ENCODE measurements around the gene MTAP.

MTAP gene

DNA sequence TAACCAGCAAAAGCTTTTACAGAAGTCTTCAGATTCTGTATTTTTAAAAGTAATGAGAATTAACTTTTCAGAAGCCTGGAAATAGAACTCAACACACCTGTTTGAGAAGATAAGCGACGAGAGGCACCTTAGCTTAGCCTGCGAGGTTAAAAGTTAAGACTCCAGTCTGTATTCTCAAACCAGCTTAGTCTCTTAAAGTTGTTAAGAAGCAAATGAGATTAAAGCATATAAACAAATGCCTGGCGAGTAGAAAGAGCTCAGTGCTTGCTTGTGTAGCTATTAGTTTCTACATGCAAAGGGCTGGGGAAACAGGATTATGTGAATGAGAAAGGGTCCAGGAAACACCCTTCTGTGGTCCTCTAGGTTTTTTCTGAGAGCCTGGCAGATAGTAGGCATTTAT lies 51.7 kb downstream of the MTAP start:
- TF ChIP-seq SIN3A (IDR thresholded peaks at IDR 0.05; ENCODE audit: borderline replicate concordance, insufficient read depth, low read length) (no peak), POLR2AphosphoS5 (IDR thresholded peaks at IDR 0.05; ENCODE audit: low read depth, low read length) (no peak), FOXP2 (optimal IDR thresholded peaks at IDR 0.05; ENCODE audit: borderline replicate concordance, extremely low read depth, extremely low read length, insufficient read depth) (no peak), TAF1 (IDR thresholded peaks at IDR 0.05; ENCODE audit: borderline replicate concordance, insufficient read depth, low read length) (no peak)
- TF ChIP-seq, protein P1, sequence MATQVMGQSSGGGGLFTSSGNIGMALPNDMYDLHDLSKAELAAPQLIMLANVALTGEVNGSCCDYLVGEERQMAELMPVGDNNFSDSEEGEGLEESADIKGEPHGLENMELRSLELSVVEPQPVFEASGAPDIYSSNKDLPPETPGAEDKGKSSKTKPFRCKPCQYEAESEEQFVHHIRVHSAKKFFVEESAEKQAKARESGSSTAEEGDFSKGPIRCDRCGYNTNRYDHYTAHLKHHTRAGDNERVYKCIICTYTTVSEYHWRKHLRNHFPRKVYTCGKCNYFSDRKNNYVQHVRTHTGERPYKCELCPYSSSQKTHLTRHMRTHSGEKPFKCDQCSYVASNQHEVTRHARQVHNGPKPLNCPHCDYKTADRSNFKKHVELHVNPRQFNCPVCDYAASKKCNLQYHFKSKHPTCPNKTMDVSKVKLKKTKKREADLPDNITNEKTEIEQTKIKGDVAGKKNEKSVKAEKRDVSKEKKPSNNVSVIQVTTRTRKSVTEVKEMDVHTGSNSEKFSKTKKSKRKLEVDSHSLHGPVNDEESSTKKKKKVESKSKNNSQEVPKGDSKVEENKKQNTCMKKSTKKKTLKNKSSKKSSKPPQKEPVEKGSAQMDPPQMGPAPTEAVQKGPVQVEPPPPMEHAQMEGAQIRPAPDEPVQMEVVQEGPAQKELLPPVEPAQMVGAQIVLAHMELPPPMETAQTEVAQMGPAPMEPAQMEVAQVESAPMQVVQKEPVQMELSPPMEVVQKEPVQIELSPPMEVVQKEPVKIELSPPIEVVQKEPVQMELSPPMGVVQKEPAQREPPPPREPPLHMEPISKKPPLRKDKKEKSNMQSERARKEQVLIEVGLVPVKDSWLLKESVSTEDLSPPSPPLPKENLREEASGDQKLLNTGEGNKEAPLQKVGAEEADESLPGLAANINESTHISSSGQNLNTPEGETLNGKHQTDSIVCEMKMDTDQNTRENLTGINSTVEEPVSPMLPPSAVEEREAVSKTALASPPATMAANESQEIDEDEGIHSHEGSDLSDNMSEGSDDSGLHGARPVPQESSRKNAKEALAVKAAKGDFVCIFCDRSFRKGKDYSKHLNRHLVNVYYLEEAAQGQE (IDR thresholded peaks at IDR 0.05; ENCODE audit: insufficient read depth in 1 of 2, low read depth in 2 of 2, low read length in 2 of 2), result no peak

GRCh38 chr9:21854594-21854993 lies 52.2 kb downstream of the MTAP start:
- TF ChIP-seq, protein P1 (IDR thresholded peaks at IDR 0.05; ENCODE audit: insufficient read depth in 1 of 2, low read depth in 2 of 2, low read length in 2 of 2), result no peak

DNA sequence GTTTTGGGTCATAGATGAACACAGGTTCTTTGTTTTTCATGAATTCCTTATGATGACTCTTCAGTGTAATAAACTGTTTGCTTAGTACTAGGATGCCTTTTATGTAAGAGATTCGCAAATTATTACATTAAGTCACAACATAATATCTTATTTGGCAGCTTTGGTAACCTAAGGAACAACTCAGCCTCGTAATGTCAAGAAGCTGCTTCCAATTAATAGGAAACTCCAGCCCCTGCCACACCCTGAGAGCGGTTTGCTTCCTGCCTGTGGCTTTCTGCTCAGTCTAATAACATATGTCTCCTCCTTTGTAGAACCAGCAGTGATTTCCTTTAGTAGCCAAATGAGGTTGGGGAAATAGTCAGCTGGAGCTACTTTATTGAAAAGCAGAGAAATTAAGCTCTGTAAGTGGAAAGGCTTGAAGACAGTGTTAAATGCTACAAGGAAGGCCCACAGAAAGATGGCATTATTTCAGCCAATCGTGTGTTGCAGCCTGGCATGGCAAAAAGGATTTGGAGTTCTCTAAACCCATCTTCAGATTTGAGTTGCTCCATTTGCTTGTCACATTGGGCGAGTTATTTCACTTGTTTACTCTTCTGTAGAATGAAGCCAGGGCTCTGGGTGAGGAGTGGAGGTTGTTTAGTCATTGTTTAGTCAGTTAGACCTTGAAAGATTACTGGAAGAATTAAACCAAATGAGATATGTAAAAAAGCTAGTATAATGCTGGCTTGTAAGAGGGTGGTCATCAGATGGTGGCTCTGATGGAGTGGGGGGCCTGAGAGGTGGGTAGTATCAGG lies 54.1 kb downstream of the MTAP start:
- TF ChIP-seq SIN3A (IDR thresholded peaks at IDR 0.05; ENCODE audit: borderline replicate concordance, insufficient read depth, low read length) (no peak), TAF1 (IDR thresholded peaks at IDR 0.05; ENCODE audit: borderline replicate concordance, insufficient read depth, low read length) (no peak), FOXP2 (optimal IDR thresholded peaks at IDR 0.05; ENCODE audit: borderline replicate concordance, extremely low read depth, extremely low read length, insufficient read depth) (no peak), POLR2AphosphoS5 (IDR thresholded peaks at IDR 0.05; ENCODE audit: low read depth, low read length) (no peak)
- TF ChIP-seq, protein P1 (IDR thresholded peaks at IDR 0.05; ENCODE audit: insufficient read depth in 1 of 2, low read depth in 2 of 2, low read length in 2 of 2), result no peak

DNA sequence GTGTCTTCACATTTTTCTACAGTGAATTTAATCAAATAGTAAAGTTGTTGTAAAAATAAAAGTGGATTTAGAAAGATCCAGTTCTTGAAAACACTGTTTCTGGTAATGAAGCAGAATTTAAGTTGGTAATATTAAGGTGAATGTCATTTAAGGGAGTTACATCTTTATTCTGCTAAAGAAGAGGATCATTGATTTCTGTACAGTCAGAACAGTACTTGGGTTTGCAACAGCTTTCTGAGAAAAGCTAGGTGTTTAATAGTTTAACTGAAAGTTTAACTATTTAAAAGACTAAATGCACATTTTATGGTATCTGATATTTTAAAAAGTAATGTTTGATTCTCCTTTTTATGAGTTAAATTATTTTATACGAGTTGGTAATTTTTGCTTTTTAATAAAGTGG lies 60.4 kb downstream of the MTAP start:
- no peak for TF ChIP-seq POLR2AphosphoS5 (IDR thresholded peaks at IDR 0.05; ENCODE audit: low read depth, low read length)
- TF ChIP-seq FOXP2 (optimal IDR thresholded peaks at IDR 0.05; ENCODE audit: borderline replicate concordance, extremely low read depth, extremely low read length, insufficient read depth), result no peak
- TF ChIP-seq SIN3A (IDR thresholded peaks at IDR 0.05; ENCODE audit: borderline replicate concordance, insufficient read depth, low read length), result no peak
- no peak for TF ChIP-seq TAF1 (IDR thresholded peaks at IDR 0.05; ENCODE audit: borderline replicate concordance, insufficient read depth, low read length)
- TF ChIP-seq, protein P1 (IDR thresholded peaks at IDR 0.05; ENCODE audit: insufficient read depth in 1 of 2, low read depth in 2 of 2, low read length in 2 of 2), result no peak

GRCh38 chr9:21864505-21864904 lies 62.1 kb downstream of the MTAP start:
- TF ChIP-seq FOXP2 (optimal IDR thresholded peaks at IDR 0.05; ENCODE audit: borderline replicate concordance, extremely low read depth, extremely low read length, insufficient read depth) (no peak), TAF1 (IDR thresholded peaks at IDR 0.05; ENCODE audit: borderline replicate concordance, insufficient read depth, low read length) (no peak), SIN3A (IDR thresholded peaks at IDR 0.05; ENCODE audit: borderline replicate concordance, insufficient read depth, low read length) (no peak), POLR2AphosphoS5 (IDR thresholded peaks at IDR 0.05; ENCODE audit: low read depth, low read length) (no peak)
- TF ChIP-seq, protein P1 (IDR thresholded peaks at IDR 0.05; ENCODE audit: insufficient read depth in 1 of 2, low read depth in 2 of 2, low read length in 2 of 2), result no peak

All from PFSK-1 (cell line).